COLO829 (cell line): ENCODE data around the gene CIB2.
A peak's percentile ranks its signal among the peaks of the same experiment; 100 is the strongest.
"Not testable (repeated sequence)": the region's sequence is repeated elsewhere in the genome, so short reads cannot be mapped to it uniquely, and the experiment has no call there.

Experiments
- DNase-seq: peaks from one replicate; pipeline ENCODE4 v3.0.0; 2012; ENCODE audit warnings: low spot score

Gene CIB2

GRCh38 chr15:78131295-78132061 is at the start of gene CIB2:
CIB2 (minus strand) TSS chr15:78131445; CDS start chr15:78131215, 230 bp downstream.
- DNase-seq, result peak; percentile 55

DNA sequence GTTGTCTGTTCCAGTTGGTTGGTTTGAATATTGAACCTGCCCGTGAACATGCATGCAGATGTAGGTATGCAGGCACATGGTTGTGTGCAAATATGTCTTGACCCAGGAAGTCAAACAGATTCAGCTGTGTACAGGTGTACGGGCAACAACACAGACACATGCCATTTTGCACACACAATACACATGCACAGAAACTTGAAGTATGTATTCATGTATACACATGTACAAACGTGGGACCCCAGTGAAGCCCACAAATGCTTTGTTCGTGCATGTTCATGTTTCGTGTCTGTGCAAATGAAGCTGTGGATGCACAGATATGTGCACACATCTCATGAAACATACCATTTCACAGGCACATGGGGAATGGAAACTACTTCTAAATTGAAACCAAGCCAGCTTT is 48.7 kb upstream of the CIB2 start:
- DNase-seq, result no peak

DNA sequence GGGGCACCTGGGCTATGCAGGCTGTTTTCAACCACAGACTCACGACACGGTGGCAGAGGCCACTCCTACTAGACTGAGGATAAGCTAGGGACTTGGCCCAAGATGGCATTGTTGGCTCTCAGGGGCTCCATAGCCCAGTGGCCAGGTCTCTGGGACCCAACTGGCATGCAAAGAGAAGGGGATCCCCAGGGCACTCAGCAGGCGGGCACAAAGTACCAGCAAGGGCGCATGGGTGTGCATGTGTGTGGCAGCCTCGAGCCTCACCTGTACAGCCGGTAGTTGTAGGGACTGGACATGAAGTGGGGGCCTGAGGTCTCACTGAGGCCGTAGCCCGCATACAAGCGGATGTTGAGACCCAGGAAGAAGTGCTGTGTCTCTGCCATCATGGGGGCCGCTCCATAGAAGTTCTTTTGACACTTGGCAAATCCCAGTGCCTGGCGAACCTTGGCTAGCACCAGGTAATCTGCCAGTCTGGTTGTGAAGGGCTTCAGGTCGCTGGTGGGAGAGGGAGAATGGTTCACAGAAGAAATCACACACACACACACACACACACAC is 48.1 kb upstream of the CIB2 start:
- no peak for DNase-seq

GRCh38 chr15:78178064-78178463 is 46.8 kb upstream of the CIB2 start:
- DNase-seq, result no peak

GRCh38 chr15:78177447-78177873 is 46.2 kb upstream of the CIB2 start:
- peak; percentile 9 for DNase-seq

DNA sequence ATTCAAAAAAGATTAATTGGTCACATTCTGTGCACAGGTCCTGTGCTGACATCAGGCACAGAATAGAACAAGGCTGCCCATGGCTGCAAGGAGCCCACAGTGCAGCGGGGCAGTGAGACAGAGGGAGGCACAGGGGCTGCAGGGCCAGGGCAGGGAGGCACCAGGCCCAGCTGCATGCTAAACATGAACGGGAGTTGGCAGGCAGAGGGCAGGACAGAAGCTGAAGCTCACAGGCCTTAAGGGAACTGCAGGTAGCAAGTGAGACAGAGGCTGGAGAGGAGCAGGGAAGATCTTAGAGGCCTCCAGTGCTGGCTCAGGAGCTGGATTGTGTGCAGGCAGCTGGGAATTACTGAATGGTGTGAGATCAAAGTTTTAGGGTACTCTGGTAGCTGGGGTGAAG is 44.1 kb upstream of the CIB2 start:
- no peak for DNase-seq

GRCh38 chr15:78174401-78174800 is 43.2 kb upstream of the CIB2 start:
- no peak for DNase-seq

DNA sequence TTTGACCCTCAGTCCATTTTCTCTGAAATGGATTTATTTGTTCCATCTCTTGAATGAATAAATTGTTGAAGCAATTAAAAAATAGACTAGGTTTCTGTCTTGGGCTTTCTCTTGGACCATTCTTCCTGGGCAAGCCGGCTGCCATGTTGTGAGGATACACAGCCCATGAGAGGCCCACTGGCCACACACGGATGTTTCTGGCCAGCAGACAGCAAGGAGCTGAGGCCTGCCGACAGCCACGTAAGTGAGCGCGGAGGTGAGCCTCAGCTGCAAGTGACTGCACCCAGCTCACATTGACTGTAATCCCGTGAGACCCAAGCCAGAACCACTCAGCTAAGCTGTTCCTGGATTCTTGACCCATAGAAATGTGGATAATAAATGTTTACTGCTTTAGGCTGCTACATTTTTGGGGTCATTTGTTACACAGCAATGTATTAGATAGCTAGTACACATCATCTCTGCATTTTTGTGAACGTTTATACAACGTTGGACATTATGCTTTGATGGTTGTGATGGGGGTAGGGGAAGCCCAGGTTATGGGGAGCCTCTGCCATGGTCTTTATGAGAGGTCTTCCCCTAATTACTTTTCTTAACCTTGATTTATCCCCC is 40.7 kb upstream of the CIB2 start:
- no peak for DNase-seq

- no peak for DNase-seq
These were observed 39.9 kb upstream of the CIB2 start for GRCh38 chr15:78170848-78171773.

DNA sequence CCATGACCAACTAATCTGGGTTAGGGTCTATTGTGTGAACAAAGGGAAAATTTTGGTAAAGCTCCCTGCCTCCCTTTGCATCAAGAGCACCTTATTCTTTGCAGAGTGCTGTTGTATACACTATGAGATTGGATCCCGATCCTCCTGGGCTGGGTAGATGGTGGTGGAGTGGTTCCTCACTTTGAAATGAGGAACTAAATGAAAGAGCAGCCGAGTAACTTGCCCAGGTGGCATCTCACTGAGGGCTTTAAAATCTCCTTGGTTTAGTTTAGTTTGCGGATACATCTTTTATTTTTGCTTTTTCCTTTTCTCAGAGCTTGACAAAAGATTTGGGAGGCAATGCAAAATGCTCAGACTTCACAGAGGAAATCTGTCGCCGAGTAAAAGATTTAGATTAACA is 37.4 kb upstream of the CIB2 start:
- no peak for DNase-seq

DNA sequence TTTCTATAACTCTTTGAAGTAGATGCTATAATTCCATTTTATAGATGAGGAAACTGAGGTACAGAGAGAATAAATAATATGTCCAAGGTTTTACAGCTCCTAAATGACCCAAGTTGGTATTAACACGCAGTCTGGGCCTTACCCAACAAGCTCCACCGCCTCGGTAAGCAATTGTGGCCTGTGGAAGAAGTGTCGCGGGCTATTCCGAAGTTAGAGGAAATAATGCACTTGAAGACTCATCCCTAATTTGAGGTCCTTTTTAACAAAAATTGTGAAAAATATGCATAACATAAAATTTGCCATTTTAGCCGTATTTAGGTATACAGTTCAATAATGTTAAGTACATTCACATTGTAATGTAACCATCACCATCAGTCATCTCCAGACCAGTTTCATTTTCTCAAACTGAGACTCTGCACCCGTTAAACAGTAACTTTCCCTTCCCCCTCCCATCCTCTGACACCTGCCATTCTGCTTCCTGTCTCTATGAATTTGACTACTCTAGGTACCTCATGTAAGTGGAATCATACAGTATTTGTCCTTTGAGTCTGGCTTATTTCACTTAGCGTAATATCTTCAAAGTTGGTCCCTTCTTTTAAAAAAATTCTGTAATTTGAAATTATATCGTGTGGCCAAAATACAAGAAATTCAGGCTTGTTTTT is 36.1 kb upstream of the CIB2 start:
- DNase-seq, result no peak

DNA sequence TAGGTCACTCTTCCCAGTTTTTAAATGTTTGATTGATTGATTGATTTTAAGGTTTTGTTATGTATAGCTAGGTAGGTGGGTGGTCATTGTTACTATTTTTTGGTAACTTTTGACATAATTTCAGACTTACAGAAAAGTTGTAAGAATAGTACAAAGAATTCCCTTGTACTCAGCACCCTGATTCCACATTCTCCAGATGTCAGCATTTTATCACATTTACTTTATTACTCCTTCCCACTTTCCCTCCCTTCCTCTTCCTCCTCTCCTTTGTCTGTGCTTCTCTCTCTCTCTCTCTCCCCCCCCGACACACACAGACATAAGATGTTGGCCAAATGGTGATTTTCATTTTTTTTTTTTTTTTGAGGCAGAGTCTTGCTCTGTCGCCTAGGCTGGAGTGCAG is 32.8 kb upstream of the CIB2 start:
- DNase-seq, result no peak

GRCh38 chr15:78162038-78162437 is 30.8 kb upstream of the CIB2 start:
- no peak for DNase-seq

DNA sequence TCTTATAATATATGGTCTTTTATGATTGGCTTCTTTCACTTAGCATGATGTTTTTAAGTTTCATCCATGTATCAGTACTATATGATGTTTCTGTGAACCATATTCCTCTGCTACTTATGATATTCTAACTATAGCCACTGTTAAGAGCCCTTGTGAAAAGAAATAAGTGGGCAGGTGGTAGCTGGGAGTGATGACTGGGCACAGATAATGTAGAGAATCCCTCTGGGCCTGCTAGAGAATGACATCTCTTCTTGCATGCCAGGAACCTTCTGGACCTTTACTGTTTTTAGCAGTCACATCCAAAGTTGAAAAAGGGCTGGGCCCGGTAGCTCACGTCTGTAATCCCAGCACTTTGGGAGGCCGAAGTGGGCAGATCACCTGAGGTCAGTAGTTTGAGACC is 28.1 kb upstream of the CIB2 start:
- DNase-seq, result no peak

DNA sequence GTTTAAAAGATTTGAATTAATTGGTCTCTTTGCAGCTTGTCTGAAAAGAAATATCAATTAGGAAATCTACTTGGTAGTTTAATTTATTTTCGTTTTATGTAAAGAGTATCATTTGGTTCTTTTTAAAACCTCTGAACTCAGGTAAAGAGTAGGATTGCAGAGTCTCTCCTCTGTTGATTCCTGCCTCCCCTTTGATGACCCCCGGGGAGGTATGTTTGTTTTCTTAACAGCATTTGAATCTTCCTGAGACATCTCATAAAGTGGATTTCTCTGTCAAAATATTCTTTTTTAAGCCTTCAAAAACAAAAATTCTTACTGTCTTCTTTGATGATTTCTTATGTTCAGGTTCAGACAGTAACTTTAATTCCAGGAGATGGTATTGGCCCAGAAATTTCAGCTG is 26.0 kb upstream of the CIB2 start:
- DNase-seq, result no peak

- no peak for DNase-seq
These were observed 25.4 kb upstream of the CIB2 start for GRCh38 chr15:78156653-78157052.

- no peak for DNase-seq
These were observed 24.2 kb upstream of the CIB2 start for GRCh38 chr15:78155355-78155939.

DNA sequence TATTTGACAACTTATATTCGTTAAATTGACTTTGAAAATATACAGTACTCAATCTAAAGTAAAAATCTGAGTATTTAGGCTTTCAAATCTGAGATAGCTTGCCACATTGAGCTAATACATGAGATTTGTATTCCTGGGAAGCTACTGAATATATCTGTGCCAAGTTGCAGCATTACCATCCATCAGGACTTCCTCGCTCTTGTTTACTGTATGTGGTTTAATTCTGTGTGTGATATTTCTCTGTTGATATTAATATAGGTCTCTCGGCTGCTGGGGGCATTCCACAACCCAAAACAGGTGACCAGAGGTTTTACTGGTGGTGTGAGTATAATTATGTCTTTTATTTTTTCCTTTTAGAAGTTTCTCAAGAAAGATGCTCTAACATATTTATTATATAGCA is 23.7 kb upstream of the CIB2 start:
- DNase-seq, result no peak

GRCh38 chr15:78151075-78151474 is 19.8 kb upstream of the CIB2 start:
- DNase-seq, result not testable (repeated sequence)

DNA sequence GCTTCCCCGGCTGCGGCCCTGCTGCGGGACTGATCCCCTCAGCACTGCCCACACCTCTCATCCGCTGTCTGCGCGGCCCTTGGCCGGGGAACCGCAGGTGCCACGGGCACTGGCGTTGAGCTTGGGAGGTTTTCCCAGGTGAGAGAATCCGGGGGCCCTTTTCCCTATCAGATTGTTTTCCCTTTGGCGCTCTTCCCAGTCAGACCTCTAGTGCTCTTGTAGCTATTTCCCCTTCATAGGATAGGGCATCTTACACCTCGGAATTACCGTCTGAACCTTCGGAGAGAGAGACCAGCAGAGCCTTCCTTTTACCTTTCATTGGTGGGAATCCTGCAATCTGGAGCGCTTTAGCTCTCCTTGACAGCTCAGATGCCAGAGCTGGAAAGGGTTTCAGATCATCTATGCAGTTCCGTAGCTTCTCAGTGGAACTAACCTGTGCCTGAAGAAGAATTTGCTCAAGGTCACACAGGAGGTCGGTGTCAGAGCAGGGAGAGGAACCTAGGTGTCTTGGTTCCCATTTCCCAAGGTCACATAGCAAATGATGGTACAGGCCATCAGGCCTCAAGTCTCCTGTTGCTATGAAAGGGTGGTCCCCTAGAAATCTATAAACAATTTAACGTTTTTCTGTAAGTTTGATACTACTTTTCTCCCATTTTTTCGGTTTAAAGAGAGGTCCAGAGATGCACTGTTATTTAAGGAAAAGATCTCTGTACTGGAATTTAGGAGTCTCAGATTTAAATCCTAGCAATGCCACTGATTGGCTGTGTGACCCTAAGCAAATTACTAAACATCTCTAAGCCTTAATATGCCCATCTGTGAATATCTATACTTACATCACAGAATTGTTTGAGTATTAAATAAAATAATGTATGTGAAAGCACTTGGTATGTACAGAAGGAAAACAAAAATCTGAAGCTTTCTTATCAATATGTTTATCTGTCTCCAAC is 18.8 kb upstream of the CIB2 start:
- DNase-seq, result no peak
